ENCODE measurements around the gene PKP3.

GRCh38 chr11:420911-421321 lies 26.9 kb downstream of the PKP3 start:
- TF ChIP-seq CTCF (IDR thresholded peaks at IDR 0.05) (no peak), POLR2A (IDR thresholded peaks at IDR 0.05) (no peak)

Data from sigmoid colon (tissue), 3 donors.